ENCODE results near the gene BTN2A1. TPM values are rescaled to one million over a fixed set of nuclear protein-coding genes. Genes with fewer than 3 reads are reported as not detected.
"Not testable (repeated sequence)": the region's sequence is repeated elsewhere in the genome, so short reads cannot be mapped to it uniquely, and the experiment has no call there.

BTN2A1 gene
- total RNA-seq, result 19.9 TPM in 2 replicates

DNA sequence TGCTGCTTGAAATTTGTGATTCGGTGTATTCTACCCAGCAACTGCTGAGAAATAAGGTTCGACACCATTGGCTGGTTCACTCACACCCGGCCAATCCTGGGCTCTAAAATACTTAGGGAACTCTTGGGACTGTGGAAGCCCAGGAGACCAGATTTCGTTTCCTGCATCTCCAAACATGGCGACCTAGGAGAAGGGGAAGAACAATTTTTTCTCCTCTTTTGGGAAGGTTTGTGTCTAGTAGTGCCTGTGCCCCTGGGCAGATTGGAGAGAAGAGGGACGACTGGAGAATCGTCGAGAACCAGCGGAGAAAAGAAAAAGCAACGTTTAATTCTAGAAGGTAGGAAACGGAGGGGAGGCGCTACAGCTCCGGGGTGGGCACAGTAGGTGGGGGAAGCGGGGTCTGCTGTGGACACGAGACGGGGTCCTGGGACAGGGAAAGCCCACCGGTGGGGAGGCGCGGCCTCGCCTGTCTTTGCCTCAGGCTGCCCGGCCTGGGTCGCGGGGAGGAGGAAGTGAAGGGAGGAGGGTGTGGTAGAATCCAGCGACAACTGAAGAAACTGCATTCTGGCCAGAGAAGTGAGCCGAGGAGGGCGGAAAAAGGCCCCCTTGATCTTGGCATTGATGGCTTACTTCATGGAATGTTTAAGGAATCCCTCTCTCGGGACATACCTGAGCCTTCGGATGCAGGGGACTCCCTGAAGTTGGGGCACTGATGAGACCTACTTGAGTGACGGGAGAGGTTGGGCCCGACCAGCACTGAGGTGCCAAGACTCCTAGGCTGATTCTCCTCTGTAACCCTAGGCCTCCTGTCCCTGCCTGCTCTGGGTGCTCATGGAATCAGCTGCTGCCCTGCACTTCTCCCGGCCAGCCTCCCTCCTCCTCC lies at the start of gene BTN2A1:
BTN2A1 (plus strand) TSS at position 150 of the 883 bp plus-strand sequence; CDS start at position 832, 682 bp downstream.
- Mint-ChIP-seq H3K4me1 (ENCODE audit: low read depth) (peaks cover 57% of the 10 kb centered on the region), H3K9me3 (no peaks in the 10 kb centered on the region), H3K36me3 (ENCODE audit: low read depth) (peaks cover 39% of the 10 kb centered on the region), H3K27me3 (ENCODE audit: insufficient read depth) (no peaks in the 10 kb centered on the region), H3K27ac (peak within 1 kb of the TSS; percentile 96), H3K4me3 (peak within 1 kb of the TSS; percentile 100)
- DNase-seq (ENCODE audit: low spot score), result peak; percentile 68
- intact Hi-C loops (cut with micrococcal nuclease), result loop anchor here (1.0 to 5.0 kb wide), 10 partner anchors 15 to 116 kb away; partner anchors contain the start of genes BTN2A2, BTN3A1, BTN3A3 and HMGN4

DNA sequence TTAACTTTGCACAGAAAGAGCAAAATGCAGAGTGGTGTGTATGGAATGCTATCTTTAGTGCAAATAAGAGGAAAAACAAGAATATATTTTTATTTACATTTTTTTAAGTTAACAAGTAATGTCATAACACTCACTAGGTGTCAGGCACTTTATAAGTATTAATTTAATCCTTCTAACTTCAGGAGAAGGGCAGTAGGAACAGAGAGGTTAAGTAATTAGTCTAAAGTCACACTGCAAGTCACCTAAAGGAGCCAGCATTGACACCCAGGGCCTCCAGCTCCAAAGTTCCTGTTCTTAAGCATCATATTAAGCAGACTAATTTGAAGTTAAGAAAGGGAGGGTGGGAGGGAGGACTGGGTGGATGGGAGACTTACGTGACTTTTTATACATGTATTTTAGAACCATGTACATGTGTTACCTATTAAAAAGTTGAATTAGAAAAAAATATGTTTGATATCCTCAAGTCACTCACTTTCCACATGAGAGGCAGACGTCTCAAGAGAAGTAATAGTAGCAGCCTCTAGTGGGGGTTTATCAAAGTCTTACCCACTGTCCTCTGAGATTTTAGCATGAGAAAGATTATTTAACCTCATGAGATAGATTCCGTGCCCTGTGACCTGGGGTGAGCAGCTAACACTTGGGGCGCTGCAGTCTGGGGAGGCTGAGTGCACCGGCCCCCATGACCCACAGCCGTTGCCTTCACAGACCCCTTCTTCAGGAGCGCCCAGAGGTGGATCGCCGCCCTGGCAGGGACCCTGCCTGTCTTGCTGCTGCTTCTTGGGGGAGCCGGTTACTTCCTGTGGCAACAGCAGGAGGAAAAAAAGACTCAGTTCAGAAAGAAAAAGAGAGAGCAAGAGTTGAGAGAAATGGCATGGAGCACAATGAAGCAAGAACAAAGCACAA lies 48.7 kb upstream of the BTN2A1 start:
- no peaks in the 10 kb centered on the region for H3K27me3 Mint-ChIP-seq (ENCODE audit: insufficient read depth)
- peaks cover 73% of the 10 kb centered on the region for H3K36me3 Mint-ChIP-seq (ENCODE audit: low read depth)
- peaks cover 40% of the 10 kb centered on the region for H3K4me1 Mint-ChIP-seq (ENCODE audit: low read depth)

DNA sequence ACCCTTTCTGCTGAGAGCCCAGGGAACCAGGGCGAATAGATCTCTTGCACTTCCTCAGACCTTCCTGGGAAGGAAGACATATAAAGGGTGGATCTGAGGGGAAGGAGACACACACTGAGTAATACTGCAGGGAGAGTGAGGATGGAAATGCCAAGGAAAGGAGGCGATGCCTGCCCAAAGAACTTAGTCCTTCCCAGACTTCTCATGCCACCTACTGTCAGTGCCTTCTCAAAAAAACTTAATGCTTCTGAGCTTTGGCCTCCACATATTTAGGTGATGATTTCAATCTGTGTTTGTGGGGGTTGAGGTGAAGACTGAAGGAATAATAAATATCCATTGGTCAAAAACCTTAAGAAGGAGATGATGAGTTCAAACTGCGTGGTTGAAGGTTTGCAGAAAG lies 46.0 kb upstream of the BTN2A1 start:
- peaks cover 19% of the 10 kb centered on the region for H3K9me3 Mint-ChIP-seq
- H3K27ac Mint-ChIP-seq, result peak overlapping the region; percentile 47

More for the DNA sequence above, 48.7 kb upstream of the BTN2A1 start:
- intact Hi-C loops (cut with micrococcal nuclease), result no loop called here
- Mint-ChIP-seq H3K27ac (no peak overlapping the region), H3K4me3 (no peak overlapping the region), H3K9me3 (no peaks in the 10 kb centered on the region)
- DNase-seq (ENCODE audit: low spot score), result no peak

DNA sequence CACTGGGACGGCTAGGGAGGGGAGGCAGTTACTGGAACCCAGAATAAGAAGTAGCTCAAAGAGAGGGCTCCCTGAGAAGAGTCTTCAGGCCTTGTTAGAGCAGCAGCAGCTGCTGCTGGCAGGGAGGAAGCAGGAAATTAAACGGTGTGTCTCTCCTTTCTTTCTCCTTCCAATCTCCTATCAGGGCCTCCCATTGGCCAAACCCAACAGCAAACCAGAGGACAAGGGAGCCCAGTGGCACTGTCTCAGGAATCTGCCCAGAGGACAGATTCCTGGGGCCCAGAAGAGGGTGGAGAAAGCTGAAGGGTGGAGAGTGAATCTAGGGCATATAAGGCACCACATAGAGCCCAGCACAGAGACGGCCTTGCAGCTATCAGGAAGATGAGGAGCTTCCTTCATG lies 45.5 kb upstream of the BTN2A1 start:
- no peak for DNase-seq (ENCODE audit: low spot score)
- Mint-ChIP-seq H3K27me3 (ENCODE audit: insufficient read depth) (no peaks in the 10 kb centered on the region), H3K9me3 (peaks cover 23% of the 10 kb centered on the region), H3K4me3 (no peak overlapping the region), H3K36me3 (ENCODE audit: low read depth) (peaks cover 77% of the 10 kb centered on the region), H3K27ac (no peak overlapping the region), H3K4me1 (ENCODE audit: low read depth) (peaks cover 12% of the 10 kb centered on the region)
- intact Hi-C loops (cut with micrococcal nuclease), result no loop called here

More for the DNA sequence above, 46.0 kb upstream of the BTN2A1 start:
- DNase-seq (ENCODE audit: low spot score), result no peak
- Mint-ChIP-seq H3K4me1 (ENCODE audit: low read depth) (peaks cover 17% of the 10 kb centered on the region), H3K4me3 (no peak overlapping the region), H3K27me3 (ENCODE audit: insufficient read depth) (no peaks in the 10 kb centered on the region), H3K36me3 (ENCODE audit: low read depth) (peaks cover 79% of the 10 kb centered on the region)
- intact Hi-C loops (cut with micrococcal nuclease), result no loop called here

DNA sequence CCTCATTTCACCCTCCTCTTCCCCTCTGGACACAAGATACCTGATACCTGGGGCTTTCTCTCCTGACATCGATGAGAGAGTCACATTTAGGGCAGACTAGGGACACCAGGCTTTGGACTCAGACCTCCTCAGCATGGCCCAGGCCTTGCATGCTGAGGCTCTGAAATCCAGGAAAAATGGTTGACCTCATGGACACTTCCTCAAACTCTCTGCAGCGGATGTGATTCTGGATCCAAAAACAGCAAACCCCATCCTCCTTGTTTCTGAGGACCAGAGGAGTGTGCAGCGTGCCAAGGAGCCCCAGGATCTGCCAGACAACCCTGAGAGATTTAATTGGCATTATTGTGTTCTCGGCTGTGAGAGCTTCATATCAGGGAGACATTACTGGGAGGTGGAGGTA lies 44.8 kb upstream of the BTN2A1 start:
- intact Hi-C loops (cut with micrococcal nuclease), result no loop called here
- Mint-ChIP-seq H3K4me3 (no peak overlapping the region), H3K36me3 (ENCODE audit: low read depth) (peaks cover 76% of the 10 kb centered on the region), H3K27ac (no peak overlapping the region), H3K4me1 (ENCODE audit: low read depth) (peaks cover 5% of the 10 kb centered on the region), H3K27me3 (ENCODE audit: insufficient read depth) (no peaks in the 10 kb centered on the region), H3K9me3 (peaks cover 31% of the 10 kb centered on the region)
- DNase-seq (ENCODE audit: low spot score), result no peak

DNA sequence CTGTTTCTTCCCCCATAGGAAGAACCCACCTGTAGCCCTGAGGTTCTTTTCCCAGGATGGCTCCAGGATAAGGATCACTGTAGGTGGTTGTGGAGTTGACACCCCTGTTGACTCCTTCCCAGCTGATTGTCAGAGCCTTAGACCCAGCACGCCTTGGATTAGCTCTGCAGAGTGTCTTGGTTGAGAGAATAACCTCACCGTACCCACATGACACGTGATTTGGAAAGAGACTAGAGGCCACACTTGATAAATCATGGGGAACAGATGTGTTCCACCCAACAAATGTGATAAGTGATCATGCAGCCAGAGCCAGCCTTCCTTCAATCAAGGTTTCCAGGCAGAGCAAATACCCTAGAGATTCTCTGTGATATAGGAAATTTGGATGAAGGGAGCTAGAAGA lies 43.5 kb upstream of the BTN2A1 start:
- Mint-ChIP-seq H3K9me3 (peaks cover 43% of the 10 kb centered on the region), H3K4me1 (ENCODE audit: low read depth) (no peaks in the 10 kb centered on the region), H3K27me3 (ENCODE audit: insufficient read depth) (no peaks in the 10 kb centered on the region), H3K36me3 (ENCODE audit: low read depth) (peaks cover 78% of the 10 kb centered on the region), H3K27ac (no peak overlapping the region), H3K4me3 (no peak overlapping the region)
- DNase-seq (ENCODE audit: low spot score), result no peak
- intact Hi-C loops (cut with micrococcal nuclease), result no loop called here

DNA sequence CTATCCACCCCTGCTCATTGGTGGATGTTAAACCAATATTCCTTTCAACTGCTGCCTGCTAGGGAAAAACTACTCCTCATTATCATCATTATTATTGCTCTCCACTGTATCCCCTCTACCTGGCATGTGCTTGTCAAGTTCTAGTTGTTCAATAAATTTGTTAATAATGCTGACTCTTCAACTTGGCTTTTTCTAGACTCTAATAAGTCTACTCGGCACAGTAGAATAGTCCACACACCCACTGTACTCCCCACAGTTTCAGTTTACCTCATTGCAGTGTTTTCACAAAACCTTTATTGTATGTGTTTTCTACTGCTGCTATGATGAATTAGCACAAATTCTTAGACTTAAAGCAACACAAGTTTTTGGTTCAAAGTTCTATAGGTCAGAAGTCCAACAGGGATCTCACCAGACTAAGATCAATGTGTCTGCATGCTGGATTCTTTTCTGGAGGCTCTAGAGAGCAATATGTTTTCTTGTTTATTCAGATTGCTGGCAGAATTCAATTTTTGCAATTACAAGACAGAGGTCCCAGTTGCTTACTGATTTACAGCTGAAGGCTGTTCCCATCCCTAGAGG lies 42.6 kb upstream of the BTN2A1 start:
- Mint-ChIP-seq H3K27me3 (ENCODE audit: insufficient read depth) (no peaks in the 10 kb centered on the region), H3K36me3 (ENCODE audit: low read depth) (peaks cover 71% of the 10 kb centered on the region), H3K9me3 (peaks cover 44% of the 10 kb centered on the region), H3K4me1 (ENCODE audit: low read depth) (no peaks in the 10 kb centered on the region), H3K4me3 (no peak overlapping the region), H3K27ac (no peak overlapping the region)
- intact Hi-C loops (cut with micrococcal nuclease), result no loop called here
- DNase-seq (ENCODE audit: low spot score), result no peak

DNA sequence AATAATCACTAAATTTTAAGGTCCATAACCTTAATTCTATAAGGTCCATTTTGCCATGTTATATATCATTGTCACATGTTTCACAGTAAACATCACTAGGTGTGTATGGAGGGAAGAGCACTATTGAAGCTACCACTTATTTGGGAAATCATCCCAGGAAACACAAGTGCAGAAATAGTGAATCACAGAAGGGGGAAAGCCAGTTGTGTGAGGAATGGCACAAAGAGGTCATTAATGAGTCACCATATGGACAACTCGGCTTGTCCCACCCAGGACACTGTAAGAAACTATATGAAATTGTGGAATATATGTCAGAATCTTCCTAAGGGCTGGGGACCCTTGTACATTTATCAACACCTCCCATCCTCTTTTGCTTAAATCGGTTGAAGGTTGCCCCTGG lies 42.0 kb upstream of the BTN2A1 start:
- intact Hi-C loops (cut with micrococcal nuclease), result no loop called here
- H3K36me3 Mint-ChIP-seq (ENCODE audit: low read depth), result peaks cover 65% of the 10 kb centered on the region
- no peak overlapping the region for H3K4me3 Mint-ChIP-seq
- H3K27me3 Mint-ChIP-seq (ENCODE audit: insufficient read depth), result no peaks in the 10 kb centered on the region
- no peak overlapping the region for H3K27ac Mint-ChIP-seq
- H3K9me3 Mint-ChIP-seq, result peaks cover 44% of the 10 kb centered on the region
- no peak for DNase-seq (ENCODE audit: low spot score)
- H3K4me1 Mint-ChIP-seq (ENCODE audit: low read depth), result no peaks in the 10 kb centered on the region

DNA sequence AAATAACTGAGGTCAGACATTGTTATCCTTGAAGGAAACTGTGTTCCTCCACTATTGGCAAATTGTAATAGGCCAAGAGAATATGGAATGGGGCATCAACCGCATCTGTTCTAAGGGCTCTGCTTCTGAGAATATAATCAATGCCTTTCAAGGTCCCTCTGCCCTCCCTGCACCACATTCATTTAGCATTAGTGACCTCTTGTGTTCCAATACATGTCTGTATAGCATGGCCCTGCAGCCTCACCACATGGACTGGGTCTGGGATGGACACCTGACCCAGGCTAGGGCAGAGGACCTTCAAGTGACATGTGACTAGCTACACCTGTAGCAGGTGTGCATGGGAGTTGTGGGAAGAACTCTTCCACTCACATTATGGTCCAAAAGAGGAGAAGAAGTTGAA lies 41.5 kb upstream of the BTN2A1 start:
- Mint-ChIP-seq H3K36me3 (ENCODE audit: low read depth) (peaks cover 61% of the 10 kb centered on the region), H3K4me3 (no peak overlapping the region), H3K9me3 (peaks cover 44% of the 10 kb centered on the region), H3K4me1 (ENCODE audit: low read depth) (no peaks in the 10 kb centered on the region), H3K27me3 (ENCODE audit: insufficient read depth) (no peaks in the 10 kb centered on the region), H3K27ac (no peak overlapping the region)
- intact Hi-C loops (cut with micrococcal nuclease), result no loop called here
- DNase-seq (ENCODE audit: low spot score), result no peak

DNA sequence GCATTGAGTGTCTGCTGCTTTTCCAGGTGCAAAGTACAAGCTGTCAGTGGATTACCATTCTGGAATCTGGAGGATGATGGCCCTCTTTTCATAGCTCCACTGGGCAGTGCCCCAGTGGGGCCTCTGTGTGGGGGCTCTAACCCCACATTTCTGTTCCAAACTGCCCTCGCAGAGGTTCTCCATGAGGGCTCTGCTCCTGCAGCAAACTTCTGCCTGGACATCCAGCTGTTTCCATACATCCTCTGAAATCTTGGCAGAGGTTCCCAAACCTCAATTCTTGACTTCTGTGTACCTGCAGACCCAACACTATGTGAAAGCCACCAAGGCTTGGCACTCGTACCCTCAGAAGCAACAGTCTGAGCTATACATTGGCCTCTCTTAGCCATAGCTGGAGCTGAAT lies 39.7 kb upstream of the BTN2A1 start:
- H3K4me3 Mint-ChIP-seq; H3K4me1 Mint-ChIP-seq (ENCODE audit: low read depth); DNase-seq (ENCODE audit: low spot score); H3K27ac Mint-ChIP-seq; H3K27me3 Mint-ChIP-seq (ENCODE audit: insufficient read depth); intact Hi-C loops (cut with micrococcal nuclease): not testable (repeated sequence)
- peaks cover 44% of the 10 kb centered on the region for H3K9me3 Mint-ChIP-seq
- peaks cover 45% of the 10 kb centered on the region for H3K36me3 Mint-ChIP-seq (ENCODE audit: low read depth)

DNA sequence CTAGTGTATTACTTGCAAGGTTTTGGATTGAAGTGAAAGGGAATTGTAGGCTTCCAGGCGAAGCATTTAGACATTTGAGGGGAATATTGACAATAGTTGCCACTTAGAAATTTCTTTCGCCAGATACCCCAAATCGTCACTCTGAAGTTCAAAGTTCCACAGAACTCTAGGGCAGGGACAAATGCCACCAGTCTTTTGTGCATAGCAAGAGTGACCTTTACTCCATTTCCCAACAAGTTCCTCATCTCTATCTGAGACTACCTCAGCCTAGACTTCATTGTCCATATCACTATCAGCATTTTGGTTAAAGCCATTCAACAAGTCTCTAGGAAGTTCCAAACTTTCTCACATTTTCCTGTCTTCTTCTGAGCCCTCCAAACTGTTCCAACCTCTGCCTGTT lies 39.0 kb upstream of the BTN2A1 start:
- intact Hi-C loops (cut with micrococcal nuclease); DNase-seq (ENCODE audit: low spot score): not testable (repeated sequence)
- peaks cover 44% of the 10 kb centered on the region for H3K9me3 Mint-ChIP-seq

DNA sequence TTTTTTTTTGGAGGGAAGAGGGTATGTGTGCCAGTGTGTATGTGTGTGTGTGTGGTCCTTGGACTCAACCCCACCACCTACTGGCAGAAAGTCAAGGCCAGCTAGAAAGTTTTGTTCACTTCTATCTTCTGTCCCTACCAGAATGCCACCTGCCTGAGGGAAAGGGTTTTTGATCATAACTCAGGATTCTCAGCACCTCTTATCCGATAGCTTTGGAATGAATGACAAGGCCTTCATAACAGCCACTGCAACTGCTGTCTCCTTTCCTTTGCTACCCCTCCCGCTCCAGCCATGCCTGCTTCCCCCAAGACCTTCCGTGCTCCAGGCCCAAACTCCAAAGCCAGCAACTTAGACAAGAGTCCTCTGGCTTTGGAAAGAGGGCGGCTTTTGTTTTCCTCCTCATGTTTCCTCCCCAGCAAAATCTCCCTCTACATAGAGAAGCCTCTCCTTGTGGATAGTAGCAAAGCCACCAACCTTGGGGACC lies 37.0 kb upstream of the BTN2A1 start:
- Mint-ChIP-seq H3K27me3 (ENCODE audit: insufficient read depth) (no peaks in the 10 kb centered on the region), H3K4me1 (ENCODE audit: low read depth) (peaks cover 4% of the 10 kb centered on the region), H3K36me3 (ENCODE audit: low read depth) (peaks cover 24% of the 10 kb centered on the region), H3K27ac (no peak overlapping the region), H3K9me3 (peaks cover 35% of the 10 kb centered on the region), H3K4me3 (no peak overlapping the region)
- intact Hi-C loops (cut with micrococcal nuclease), result loop anchor here (1.0 to 2.0 kb wide), 5 partner anchors 18 to 78 kb away; partner anchors contain the start of genes BTN2A1, BTN2A2, BTN3A1 and BTN3A3
- no peak for DNase-seq (ENCODE audit: low spot score)

More for the DNA sequence above, 39.0 kb upstream of the BTN2A1 start:
- H3K27ac Mint-ChIP-seq; H3K4me3 Mint-ChIP-seq; H3K27me3 Mint-ChIP-seq (ENCODE audit: insufficient read depth); H3K4me1 Mint-ChIP-seq (ENCODE audit: low read depth): not testable (repeated sequence)
- peaks cover 38% of the 10 kb centered on the region for H3K36me3 Mint-ChIP-seq (ENCODE audit: low read depth)

All from activated T-helper 1 cell treated with anti-CD3 and anti-CD28 coated beads, Interleukin-12 subunit alpha, Interleukin-12 subunit beta, Interleukin-2, Interleukin-4 antibody, amounts not matched to agents 30 ng/mL and 10 ng/mL and 1 ng/mL, durations not matched to agents 14 hours and 24 hours and 36 hours (primary cell).